Vagina (tissue), 2 donors: ENCODE measurements around the gene SYS1. TPM values are rescaled to one million over a fixed set of nuclear protein-coding genes. Genes with fewer than 3 reads are reported as not detected.

Experiments
- DNase-seq, 2 donors: peaks; one replicate each; pipeline ENCODE4 v3.0.0-alpha.2; 2017; ENCODE audit errors: extremely low spot score in 2 of 2
- H3K27ac ChIP-seq: fragments of 200-600 bp; sonication (generic); one replicate; pipeline ENCODE4 v1.5.1; 2019
- H3K27me3 ChIP-seq: fragments of 200-600 bp; sonication (generic); one replicate; pipeline ENCODE4 v1.5.1; 2019
- H3K36me3 ChIP-seq, 2 donors: fragments of 200-600 bp; sonication (generic); one replicate each; pipeline ENCODE4 v1.5.1; 2017 to 2019
- H3K4me1 ChIP-seq: fragments of 200-600 bp; sonication (generic); one replicate; pipeline ENCODE4 v1.5.1; 2019
- H3K4me3 ChIP-seq, 2 donors: fragments of 200-600 bp; sonication (generic); 1 replicate in 1 of 2; 2 replicates in 1 of 2; pipeline ENCODE4 v1.5.1; 2016 to 2019
- H3K9me3 ChIP-seq: fragments of 200-600 bp; sonication (generic); one replicate; pipeline ENCODE4 v1.5.1; 2019
- POLR2A ChIP-seq, 2 donors: fragments of 450-650 bp; IDR thresholded peaks; one replicate each; pipeline ENCODE4 v1.6.1; 2017; ENCODE audit warnings: antibody characterized with exemption in 2 of 2, mild to moderate bottlenecking in 2 of 2, moderate library complexity in 2 of 2
- POLR2AphosphoS5 ChIP-seq, 2 donors: sonication (generic); formaldehyde crosslinking; IDR thresholded peaks; one replicate each; pipeline ENCODE4 v1.9.0; 2017; ENCODE audit warnings: antibody characterized with exemption in 2 of 2, mild to moderate bottlenecking in 2 of 2, low read depth in 1 of 2; ENCODE audit not compliant: insufficient read depth in 1 of 2
- intact Hi-C: fragments of 100-400 bp; cut with DNase I; formaldehyde crosslinking; loops from one replicate; pipeline ENCODE4 v1.15.1; 2023
- total RNA-seq: library from RNA; depleted of rRNA; stranded (reverse); fragments of >200 nt; gene quantifications from one replicate; pipeline ENCODE4 v1.2.3, GENCODE V29; 2016
- TF ChIP-seq, protein P1 (sequence below), 3 experiments: fragments of 450-650 bp in 2 of 3; fragments of 200-600 bp in 1 of 3; sonication (generic) in 1 of 3; IDR thresholded peaks; one replicate each; pipeline ENCODE4 v1.5.1; 2017 to 2019; ENCODE audit warnings: antibody characterized with exemption in 3 of 3, mild to moderate bottlenecking in 2 of 3, moderate library complexity in 2 of 3

The SYS1 gene
- total RNA-seq, 1 donor from 2014 or later = 44.9 TPM

DNA sequence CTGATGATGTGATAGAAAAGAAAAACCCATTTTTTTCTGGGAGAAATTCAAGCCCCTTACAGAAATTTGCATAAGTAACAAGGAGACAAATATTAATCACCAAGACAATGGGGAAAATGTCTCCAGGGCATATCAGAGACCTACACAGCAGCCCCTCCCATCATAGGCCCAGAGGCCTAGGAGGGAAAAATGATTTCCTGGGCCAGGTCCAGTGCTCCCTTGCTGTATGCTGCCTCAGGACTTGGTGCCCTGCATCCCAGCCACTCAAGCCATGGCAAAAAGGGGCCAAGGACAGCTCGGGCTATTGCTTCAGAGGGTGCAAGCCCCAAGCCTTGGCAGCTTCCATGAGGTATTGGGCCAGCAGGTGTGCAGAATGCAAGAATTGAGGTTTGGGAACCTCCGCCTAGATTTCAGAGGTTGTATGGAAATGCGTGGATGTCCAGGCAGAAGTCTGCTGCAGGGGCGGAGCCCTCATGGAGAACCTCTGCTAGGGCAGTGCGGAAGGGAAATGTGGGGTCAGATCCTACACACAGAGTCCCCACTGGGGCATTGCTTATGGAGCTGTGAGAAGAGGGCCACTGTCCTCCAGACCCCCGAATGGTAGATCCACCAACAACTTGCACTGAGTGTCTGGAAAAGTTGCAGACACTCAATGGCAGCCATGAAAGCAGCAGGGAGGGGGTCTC, 37.5 kb downstream of the SYS1 start:
- Histone ChIP-seq H3K27ac (no peak overlapping the region), H3K9me3 (no peaks in the 10 kb centered on the region), H3K4me3 (no peak overlapping the region), H3K27me3 (no peaks in the 10 kb centered on the region), H3K36me3 (no peaks in the 10 kb centered on the region), H3K4me1 (peaks cover under 1% of the 10 kb centered on the region)
- TF ChIP-seq POLR2AphosphoS5 (IDR thresholded peaks at IDR 0.05; ENCODE audit: insufficient read depth in 1 of 2, low read depth in 1 of 2) (no peak), POLR2A (IDR thresholded peaks at IDR 0.05) (no peak)
- TF ChIP-seq, protein P1, sequence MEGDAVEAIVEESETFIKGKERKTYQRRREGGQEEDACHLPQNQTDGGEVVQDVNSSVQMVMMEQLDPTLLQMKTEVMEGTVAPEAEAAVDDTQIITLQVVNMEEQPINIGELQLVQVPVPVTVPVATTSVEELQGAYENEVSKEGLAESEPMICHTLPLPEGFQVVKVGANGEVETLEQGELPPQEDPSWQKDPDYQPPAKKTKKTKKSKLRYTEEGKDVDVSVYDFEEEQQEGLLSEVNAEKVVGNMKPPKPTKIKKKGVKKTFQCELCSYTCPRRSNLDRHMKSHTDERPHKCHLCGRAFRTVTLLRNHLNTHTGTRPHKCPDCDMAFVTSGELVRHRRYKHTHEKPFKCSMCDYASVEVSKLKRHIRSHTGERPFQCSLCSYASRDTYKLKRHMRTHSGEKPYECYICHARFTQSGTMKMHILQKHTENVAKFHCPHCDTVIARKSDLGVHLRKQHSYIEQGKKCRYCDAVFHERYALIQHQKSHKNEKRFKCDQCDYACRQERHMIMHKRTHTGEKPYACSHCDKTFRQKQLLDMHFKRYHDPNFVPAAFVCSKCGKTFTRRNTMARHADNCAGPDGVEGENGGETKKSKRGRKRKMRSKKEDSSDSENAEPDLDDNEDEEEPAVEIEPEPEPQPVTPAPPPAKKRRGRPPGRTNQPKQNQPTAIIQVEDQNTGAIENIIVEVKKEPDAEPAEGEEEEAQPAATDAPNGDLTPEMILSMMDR (IDR thresholded peaks at IDR 0.05) = no peak
- DNase-seq = no peak
- intact Hi-C loops = no loop called here

DNA sequence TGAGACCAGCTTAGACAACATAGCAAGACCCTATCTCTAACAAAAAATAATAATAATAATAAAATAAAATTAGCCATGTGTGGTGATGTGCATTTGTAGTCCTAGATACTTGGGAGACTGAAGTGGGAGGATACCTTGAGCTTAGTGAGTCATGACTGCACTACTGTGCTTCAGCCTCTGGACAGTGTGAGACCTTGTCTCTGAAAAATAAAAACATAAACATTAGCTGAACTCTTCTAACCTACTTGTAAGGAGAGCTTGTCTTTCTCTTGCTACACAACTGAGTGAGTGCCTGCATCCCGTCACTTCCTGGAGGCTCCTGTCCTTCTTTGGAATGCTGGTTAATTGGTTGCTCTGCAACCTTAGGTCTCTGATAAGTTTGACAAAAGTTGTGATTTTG, 40.0 kb downstream of the SYS1 start:
- Histone ChIP-seq H3K27me3 (no peaks in the 10 kb centered on the region), H3K36me3 (no peaks in the 10 kb centered on the region), H3K4me3 (no peak overlapping the region), H3K9me3 (no peaks in the 10 kb centered on the region), H3K27ac (no peak overlapping the region), H3K4me1 (peaks cover 16% of the 10 kb centered on the region)
- TF ChIP-seq POLR2A (IDR thresholded peaks at IDR 0.05) (no peak), POLR2AphosphoS5 (IDR thresholded peaks at IDR 0.05; ENCODE audit: insufficient read depth in 1 of 2, low read depth in 1 of 2) (no peak)
- TF ChIP-seq, protein P1 (IDR thresholded peaks at IDR 0.05) = no peak
- intact Hi-C loops = no loop called here
- no peak for DNase-seq

DNA sequence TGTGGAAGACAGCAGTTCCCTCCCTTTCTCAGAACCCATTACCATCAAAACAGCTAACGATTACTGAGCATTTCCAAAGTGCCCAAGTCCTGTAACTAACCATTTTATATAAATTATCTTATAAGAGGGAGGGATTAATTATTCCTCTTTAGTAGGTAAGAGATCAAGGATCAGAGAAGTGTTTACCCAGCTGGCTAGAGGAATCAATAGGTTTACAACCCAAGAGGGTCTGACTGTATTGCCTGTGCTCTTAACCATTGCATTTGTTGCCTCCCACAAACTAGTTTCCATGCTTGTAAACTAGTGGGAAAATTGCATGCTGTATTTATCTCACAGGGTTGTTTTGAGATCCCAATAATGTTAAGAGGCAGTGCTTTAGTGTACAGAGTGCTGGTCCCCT, 41.5 kb downstream of the SYS1 start:
- H3K27me3 ChIP-seq = no peaks in the 10 kb centered on the region
- no peak overlapping the region for H3K4me3 ChIP-seq
- TF ChIP-seq POLR2A (IDR thresholded peaks at IDR 0.05) = no peak
- TF ChIP-seq, protein P1 (IDR thresholded peaks at IDR 0.05) = no peak
- H3K36me3 ChIP-seq = no peaks in the 10 kb centered on the region
- H3K4me1 ChIP-seq = peaks cover 26% of the 10 kb centered on the region
- intact Hi-C loops = no loop called here
- H3K27ac ChIP-seq = no peak overlapping the region
- H3K9me3 ChIP-seq = no peaks in the 10 kb centered on the region
- DNase-seq = no peak

DNA sequence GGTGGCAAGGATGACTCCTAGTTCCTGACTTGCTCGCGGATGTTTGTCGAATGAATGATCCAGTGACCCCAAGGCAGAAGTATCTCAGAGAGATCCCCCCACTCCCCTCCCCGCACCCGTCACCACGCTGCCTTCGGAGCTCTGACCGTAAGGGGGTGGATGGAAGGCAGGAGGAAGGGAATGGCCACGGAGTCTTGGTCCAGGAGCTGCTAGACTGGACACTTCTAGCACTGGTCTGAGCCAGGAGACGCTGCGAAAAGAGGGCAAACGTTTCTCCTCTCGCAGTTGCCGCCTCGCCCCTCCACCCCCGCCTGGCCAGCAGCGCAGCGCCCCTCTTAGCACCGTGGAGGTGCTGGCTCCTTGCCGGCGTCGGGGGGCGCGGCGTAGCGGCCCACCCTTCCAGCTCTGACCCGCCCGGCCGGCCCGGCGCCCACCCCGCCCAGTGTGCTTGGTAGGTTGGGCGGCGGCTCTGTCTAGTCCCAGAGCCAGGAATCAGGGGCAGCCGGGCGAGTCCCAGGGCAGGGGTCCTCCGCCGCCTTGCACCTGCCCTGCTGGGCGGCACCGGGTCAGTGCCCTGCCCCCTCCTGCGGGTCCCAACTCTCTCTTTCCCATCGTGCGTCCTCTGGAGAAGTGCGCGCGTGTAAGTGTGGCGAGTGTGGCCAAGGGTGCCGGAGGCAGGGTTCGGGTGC, 42.8 kb downstream of the SYS1 start:
- no peak for DNase-seq
- no peak for TF ChIP-seq POLR2A (IDR thresholded peaks at IDR 0.05)
- no peak for TF ChIP-seq POLR2AphosphoS5 (IDR thresholded peaks at IDR 0.05; ENCODE audit: insufficient read depth in 1 of 2, low read depth in 1 of 2)
- TF ChIP-seq, protein P1 (IDR thresholded peaks at IDR 0.05) = no peak
- H3K4me1 ChIP-seq = peaks cover 26% of the 10 kb centered on the region
- H3K27me3 ChIP-seq = no peaks in the 10 kb centered on the region
- H3K27ac ChIP-seq = peak overlapping the region; percentile 83
- intact Hi-C loops = no loop called here
- H3K4me3 ChIP-seq = peak overlapping the region; percentile 67 to 85
- no peaks in the 10 kb centered on the region for H3K9me3 ChIP-seq
- H3K36me3 ChIP-seq = peaks cover 0 to 11% of the 10 kb centered on the region in 2 donors
